Stimulated activated CD8-positive, alpha-beta memory T cell treated with anti-CD3 and anti-CD28 coated beads, Interleukin-4, amount 100 ng/mL, for 24 hours (primary cell): ENCODE data around the gene PPP3CB.

Experiments used
- DNase-seq: peaks from one replicate; pipeline ENCODE4 v3.0.0-alpha.2; 2020; ENCODE audit warnings: low read depth

PPP3CB gene

DNA sequence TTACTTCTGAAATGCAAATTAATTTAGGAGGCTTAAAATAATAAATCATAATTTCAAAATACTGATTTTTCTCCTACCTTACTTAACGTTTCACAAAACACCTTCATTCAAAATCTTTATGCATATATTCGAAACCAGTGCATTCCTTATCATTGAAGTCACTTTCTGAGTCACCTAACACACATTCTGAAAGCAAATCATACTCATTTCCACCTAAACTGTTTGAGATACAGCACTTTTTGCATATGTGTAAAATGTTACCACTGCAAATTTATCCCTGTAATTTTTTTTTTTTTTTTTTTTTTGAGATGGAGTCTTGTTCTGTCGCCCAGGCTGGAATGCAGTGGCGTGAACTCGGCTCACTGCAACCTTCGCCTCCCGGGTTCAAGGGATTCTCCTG, 15.7 kb downstream of the PPP3CB start:
- DNase-seq: no peak

DNA sequence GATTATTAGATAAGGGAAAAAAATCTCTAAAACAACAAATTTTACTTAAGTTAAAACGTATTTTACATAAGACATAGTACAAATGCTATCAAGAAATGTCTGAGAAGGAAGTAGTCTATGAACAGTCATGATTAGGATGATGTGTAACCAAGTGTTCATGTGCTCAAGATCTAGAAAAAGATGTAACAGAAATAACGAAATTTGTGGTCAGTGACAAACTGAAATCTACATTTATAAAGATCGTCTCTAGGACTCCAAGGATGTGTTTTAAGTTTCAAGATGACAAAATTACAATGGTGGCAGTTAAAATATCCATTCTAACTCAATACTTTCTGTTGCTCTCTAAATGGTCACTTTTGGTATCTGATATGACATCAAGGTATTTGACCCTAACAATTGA, 17.2 kb downstream of the PPP3CB start:
- DNase-seq: no peak

DNA sequence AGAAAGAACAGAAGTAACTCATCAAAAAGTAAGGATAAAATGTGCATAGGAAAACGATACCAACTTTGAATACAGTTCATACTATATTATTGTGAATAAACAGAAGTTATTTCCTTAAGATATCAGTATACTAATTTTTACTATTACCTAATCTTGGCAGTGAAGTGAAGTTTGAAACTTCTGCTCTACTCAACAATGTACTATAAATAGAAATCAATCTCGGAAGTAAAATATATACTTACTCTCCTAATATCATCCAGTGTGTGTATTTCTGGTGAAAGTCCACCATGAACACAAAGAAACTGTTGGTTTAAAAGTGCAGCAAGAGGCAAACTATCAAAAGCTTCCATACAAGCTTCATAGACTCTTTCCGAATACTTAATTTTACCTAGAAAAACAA, 24.6 kb downstream of the PPP3CB start:
- no peak for DNase-seq

DNA sequence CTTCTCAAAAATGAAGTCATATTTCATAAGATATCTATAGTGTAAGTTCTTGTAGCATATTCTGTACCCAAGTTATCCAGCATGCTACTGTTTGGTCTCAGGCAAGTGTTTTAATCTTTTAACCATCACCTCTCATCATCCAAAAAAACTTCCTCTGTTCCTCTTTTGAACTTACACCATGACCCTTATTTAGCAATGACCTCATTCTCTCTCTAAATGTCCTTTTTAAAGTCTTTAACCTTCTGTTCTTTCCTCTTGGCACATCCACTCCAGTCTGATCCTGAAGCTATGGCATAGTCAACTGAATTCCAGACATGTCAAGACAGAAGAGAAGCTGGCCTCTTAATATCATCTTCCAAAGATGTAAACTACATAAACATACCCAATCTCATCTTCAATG, 26.2 kb downstream of the PPP3CB start:
- no peak for DNase-seq

DNA sequence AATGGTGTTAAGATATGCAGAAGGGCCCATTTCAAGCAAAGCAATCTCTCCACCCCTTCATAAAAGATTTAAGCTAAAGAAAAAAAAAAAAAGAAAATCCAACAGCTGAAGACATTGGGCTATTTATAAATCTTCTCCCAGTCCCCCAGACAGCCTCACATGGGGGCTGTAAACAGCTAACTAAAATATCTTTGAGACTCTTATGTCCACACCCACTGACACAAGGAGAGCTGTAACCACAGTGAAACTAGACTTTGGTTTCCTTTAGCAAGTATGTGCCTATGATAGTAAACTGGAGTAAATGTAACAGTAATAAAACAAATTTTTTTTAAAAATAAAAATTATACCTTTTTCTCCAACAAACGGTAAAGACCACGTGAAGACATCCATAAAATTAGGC, 28.6 kb downstream of the PPP3CB start:
- no peak for DNase-seq

DNA sequence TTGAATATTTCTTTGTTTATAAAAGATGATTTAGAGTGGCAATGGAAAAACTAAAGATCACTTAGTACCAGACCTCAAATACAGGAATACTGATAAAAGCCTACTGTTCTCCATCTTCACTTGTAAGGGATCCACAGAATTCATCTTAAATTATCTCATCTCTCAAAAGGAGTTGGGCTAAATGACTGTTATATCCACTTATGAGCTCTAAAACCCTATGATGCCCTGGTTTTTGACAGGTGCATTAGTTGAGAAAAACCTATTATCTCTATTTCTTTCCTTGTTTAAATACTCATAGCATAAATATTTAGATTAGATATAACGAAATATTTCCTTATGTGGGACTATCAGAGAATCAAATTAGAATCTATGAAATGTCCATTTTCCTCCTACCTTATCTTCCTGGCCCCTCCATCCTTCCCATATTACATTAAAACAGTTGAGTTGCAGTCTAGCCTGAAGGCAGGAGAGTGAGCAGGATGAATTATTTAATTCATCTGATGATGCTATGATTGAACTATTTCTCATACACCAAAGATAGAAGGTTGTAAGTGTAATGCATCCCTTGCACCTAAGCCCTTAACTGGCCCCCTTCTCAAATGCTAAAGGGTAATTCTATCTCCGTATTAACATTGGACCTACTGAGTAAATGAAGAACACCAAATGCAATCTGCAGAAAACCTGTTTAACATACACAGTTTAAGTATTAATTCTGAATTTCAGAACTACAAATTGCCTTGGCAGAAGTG, 29.7 kb downstream of the PPP3CB start:
- no peak for DNase-seq

DNA sequence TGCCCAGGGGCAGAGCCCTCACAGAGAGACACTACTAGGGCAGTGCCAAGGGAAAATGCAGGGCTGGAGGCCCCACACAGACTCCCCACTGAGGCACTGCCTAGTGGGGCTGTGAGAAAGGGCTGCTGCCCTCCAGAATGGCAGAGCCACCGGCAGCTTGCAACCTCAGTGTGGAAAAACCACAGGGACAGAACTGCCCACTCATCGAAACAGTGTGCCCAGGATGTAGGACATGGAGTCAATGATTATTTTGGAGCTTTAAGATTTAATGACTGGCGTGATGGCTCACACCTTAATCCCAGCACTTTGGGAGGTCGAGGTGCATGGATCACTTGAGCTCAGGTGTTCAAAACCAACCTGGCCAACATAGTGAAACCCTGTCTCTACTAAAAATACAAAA, 34.9 kb downstream of the PPP3CB start:
- DNase-seq: no peak

DNA sequence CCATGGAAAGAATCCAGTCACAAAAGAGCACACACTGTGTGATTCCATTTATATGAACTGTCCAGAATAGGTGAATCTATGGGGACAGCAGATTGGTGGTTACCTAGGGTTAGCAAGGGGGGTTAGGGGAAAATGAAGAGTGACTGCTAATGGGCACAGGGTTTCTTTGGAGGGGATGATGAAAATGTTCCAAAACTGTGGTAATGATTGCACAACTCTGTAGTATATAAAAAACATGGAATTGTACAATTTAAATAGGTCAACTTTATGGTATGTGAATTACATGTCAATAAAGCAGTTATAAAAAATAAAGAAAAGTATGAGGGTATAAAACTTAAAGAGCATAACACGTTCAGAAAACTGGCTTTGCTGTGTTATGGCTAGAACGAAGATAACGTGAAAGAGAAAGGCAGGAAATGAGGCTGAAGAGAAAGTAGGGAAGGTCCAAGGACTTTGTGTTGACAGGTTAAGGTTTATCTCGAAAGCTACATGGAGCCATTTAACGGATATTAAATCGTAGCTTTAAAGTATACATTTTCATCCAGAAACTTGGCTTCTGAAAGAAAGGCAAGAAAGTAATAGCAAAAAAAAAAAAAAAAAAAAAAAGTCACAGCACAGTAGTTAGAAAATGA, 36.0 kb downstream of the PPP3CB start:
- no peak for DNase-seq

DNA sequence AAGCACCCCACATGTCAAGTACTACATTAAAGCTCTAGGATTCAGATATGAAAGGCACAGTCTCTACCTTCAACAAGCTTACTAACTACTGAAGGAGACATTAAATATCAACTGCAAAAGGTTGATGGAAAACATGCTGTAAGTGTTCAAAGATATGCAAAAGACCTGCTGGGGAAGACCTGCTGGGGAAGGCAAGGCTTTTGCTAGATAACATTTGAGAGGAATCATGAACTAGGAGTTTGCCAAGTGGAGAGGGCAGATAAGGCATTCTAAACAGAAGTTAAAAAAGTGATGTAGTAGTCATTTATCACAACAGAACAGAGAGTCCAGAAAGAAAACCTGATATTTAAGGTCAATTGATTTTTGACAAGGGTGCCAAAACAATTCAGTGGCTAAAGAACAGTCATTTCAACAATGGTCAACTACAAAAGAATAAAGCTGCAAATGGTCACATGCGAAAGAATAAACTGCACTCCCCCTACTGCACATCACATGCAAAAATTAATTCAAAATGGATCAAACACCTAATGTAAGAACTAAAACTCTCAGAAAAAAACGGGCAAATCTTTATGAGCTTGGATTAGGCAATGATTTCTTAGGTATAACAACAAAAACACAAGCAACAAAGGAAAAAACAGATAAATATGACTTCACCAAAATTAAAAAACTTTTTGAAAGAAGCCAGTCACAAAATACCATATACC, 39.5 kb downstream of the PPP3CB start:
- DNase-seq: no peak

DNA sequence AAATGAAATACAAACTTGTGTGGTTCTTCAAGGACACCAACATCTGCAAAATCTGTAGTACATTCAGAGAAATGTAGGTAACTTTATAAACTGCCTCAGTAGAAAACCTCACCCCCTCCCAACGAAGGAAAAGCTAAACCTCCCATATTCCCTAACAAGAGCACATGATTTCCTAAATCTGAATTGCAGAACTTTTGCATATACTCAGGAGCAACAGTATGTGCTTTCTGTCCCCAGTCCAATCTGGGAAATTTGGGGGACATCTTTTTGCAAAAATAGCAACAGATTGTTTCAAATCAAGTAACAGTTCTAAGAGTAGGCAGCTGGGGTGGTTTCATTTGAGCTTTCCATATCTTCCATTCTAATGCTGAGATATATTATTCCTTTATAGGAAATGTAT, 46.7 kb downstream of the PPP3CB start:
- no peak for DNase-seq

DNA sequence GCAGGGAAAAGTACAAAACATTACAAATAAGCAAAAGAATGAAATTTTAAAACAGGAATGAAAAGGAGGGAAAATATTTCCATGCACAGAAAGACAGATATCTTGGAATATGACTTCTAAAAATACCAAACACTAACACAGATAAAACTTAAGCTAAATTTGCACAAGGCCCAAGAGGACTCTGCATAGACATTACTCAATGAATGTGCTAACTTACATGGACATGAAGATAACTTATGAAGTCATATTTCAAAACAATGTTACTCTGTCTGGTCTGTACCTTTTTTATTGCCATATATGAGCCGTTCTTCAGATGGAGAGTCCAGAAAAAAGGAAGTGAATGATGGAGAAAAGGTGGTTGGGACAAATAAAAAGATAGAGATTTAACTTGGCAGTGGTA, 47.4 kb downstream of the PPP3CB start:
- no peak for DNase-seq

DNA sequence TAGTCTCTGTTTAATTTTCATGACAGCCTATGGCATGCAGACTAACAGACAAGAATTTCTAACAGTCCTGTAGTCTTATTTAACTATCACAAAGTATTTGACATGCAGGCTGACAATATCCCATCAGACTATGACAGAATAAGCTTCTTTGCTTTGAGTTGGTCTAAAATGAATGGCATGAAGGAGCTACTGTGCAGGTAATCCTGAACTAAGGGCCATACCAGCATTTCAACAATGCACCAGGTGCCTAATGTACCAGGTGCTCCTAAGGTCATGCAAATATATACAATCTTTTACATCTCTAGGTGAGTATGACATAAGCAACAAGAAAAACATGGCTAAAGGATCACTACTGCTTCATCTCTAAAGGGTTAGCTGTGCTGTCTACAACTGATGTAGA, 48.9 kb downstream of the PPP3CB start:
- DNase-seq: no peak

DNA sequence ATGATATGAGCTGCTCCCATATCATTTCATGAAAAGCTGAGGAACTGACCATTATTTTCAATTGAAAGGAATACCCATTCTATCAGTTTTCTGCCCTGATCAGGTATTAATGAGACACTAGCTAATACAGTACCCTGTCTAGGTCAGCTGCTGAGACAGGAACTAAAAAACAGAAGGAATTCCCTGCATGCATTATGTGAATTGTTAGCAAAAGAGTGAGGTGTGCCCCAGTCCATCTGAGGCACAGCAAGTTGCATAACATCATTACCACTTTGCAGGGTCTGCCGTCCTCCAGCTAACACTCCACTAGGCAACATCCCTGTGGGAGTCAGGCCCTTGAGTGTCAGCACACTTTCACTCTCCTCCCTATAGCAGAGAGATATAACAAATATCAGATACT, 51.4 kb downstream of the PPP3CB start:
- DNase-seq: no peak

DNA sequence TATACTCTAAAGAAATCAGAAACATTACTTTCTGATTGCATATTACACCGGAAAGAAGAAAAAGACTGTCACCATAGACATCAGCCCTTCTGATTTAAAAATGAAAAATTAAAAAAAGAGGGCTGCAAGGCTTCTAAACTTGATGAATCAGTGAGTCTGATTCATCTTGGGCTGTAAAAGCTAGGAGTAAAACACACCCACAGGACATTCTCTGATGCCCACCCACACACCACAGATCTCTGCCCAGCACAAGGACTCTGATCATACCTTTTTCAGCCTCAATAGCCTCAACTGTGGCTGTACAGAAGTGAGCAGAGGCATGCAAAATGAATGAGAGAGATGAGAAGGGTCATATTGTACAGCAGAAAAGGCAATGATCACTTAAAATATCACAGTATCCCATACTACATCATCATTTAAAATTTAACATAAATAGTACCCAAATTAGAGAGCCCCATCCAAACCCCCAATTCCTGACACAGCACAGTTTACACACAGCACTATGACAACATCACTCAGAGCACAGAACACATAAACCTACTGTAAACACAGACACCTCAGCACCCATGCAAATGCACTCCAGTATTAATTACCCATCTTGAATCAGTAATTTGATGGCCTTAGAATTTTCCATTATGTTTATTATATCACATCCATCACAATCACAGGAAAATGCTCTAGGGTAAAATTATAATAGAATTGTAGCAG, 56.1 kb downstream of the PPP3CB start:
- no peak for DNase-seq

DNA sequence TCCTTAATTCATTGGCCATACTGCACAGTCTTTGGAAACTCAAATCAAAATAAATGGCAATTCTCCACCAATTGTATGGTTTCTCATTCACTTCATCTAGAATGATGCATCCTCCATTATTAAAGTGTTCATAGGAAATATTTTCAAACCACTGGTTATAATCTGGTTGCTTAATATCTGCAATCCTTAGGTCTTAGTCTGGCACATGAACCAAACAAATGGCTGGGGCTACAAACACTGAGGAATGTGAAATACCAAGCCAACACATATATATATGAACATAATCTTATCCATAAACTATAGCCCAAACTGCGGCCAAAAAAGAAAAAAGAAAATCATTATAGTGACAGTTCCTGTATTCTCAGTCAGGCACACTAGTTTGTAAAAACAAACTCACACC, 56.8 kb downstream of the PPP3CB start:
- DNase-seq: no peak

DNA sequence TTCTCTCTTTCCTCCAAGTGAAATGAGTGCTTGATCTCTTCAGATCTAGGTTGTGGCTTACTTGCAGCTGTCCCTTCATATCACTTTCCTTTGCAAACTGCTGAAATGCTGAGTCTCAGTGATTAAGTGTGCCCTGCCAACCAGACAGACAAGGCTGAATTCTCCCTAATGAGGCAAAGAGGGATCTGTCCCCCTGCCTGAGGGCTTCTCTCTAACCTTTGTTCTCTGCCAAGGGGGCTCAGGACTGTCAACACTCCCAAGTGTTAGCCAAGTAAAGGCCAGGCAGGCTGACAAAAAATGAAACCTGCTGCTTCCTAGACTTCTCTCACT, 62.3 kb downstream of the PPP3CB start, which contains the start of gene MSS51:
Gene MSS51, minus strand, starts transcription at position 24 of the 330 bp plus-strand sequence. CDS start 5,277 bp downstream, outside the sequence.
- no peak for DNase-seq

DNA sequence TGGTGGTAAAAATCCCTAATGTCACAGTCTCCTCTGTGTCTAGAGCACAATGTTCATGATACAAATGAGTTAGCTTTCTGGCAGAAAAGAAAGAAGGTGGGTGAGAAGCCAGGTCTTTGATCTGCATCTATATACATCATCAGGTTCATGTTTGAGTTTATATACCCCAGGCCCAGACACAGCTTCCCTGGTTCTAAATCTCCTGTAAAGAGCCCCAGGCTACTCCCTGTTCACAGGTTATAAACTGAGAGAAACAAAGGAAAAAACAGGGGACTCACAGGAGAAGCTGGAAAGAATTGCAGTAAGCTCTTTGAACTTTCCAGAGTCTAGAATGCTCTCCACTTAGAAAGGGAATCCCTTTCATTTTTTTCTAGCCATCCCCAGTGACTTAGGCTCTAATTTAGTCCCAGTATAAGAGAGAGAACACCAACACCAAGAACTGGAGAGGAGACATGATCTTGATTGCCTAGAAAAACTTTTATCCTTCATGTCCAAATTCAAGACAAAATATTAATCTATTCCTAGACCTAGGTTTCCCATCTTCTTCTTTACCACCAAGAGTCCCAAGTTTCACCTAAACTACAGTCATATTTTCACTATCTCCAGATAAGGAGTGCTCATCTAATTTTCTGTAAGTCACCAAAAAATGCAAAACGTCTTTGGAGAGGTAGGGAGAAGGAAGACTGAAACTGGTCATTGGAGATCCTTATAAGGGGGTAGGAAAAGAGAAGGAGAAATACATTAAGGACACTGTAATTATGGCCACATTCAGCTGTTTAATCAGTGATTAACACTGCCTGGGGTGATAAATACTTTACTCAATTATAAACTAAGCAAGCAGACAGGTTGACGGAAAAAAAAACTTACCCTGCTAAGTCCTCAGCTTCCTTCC, 62.9 kb downstream of the PPP3CB start:
- DNase-seq: no peak

DNA sequence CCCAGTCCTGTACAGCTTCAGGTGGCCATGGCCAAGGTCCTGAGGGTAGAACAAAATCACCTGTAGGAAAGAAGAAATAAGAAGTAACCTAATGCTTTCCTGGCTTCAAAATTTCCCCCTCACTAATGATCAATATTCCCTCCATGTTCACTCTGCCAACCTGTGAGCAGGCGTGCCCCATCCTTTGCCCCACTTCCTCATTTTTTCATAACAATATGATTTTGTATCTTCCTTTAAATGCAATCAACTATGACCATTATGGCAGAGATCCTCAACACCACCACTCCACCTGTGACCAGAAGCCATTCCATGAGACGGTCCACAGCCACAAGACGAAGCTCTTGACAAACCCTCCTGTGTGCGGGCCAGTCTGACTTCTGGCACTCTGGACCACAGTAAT, 69.5 kb downstream of the PPP3CB start:
- DNase-seq: no peak

DNA sequence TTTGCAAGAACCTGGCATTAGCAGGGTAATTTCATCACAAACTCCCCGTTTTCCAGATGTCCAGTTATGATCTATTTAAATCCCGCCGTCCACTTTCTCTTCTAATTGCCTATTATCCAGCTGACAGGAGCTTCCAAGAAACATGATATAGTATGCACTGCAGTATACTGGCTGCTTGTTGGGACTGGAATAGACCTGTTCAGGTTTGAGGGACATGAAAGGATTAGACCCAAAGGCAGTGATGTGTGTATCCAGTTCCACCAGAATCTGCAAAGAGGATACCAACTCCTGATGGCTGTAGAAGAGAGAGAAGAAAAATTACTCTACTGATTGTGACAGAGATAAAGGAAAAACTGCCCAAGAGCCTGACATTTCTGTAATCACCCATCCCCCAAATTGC, 71.3 kb downstream of the PPP3CB start:
- DNase-seq: no peak

DNA sequence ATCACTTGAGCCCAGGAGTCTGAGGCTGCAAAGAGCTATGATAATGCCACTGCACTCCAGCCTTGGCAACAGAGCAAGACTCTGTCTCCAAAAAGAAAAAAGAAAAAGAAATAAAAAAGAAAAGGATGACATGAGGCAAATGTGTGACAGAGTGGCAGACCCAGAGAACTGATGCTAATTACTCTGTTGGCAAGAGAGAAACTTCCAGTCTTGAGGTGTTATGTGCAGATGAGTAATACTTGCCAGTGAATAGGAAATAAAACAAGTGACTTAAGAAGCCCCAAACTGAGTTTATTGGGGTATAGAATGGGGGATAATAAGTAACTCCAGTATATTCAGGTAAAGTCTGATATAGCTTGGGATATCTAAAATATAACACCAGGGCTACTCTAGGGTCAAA, 72.5 kb downstream of the PPP3CB start:
- no peak for DNase-seq

DNA sequence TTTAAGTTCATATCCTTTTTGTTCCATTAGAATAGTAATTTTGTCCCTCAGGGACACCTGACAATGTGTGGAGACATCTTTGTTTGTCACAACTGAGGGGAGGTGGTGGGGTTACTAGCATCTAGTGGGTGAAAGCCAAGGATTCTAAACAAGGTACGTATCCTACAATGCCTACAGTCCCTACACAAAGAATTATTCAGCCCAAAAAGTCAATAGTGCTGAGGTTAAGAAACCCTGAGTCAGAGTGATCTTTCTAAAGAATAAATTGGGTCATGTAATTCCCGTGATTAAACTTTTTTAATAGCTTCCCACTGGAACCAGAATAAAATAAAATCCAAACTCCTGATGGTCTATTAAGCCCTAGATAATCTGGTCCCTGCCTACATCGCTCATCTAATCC, 79.3 kb downstream of the PPP3CB start:
- DNase-seq: no peak
